HG03439 (cell line): Measurements from ENCODE around the gene THAP9.
A peak's percentile ranks its signal among the peaks of the same experiment; 100 is the strongest.
"Not testable (repeated sequence)": the region's sequence is repeated elsewhere in the genome, so short reads cannot be mapped to it uniquely, and the experiment has no call there.

Experiments
- ATAC-seq: cut with Tn5 transposase; IDR thresholded peaks from one replicate; pipeline ENCODE4 v1.9.1; 2021; ENCODE audit warnings: mild to moderate bottlenecking, moderate library complexity; ENCODE audit not compliant: unreplicated experiment

Gene THAP9

GRCh38 chr4:82900411-82901182 lies at the start of gene THAP9:
THAP9 (plus strand) TSS chr4:82900735; CDS start chr4:82900803, 68 bp downstream.
- peak; percentile 93 for ATAC-seq

- ATAC-seq, result no peak
Measured at GRCh38 chr4:82851318-82851717, 49.2 kb upstream of the THAP9 start.

GRCh38 chr4:82851885-82852750 lies 48.4 kb upstream of the THAP9 start:
- ATAC-seq, result no peak

GRCh38 chr4:82852751-82853285 lies 47.7 kb upstream of the THAP9 start:
- no peak for ATAC-seq

- ATAC-seq, result not testable (repeated sequence)
Measured at GRCh38 chr4:82860487-82860886, 40.0 kb upstream of the THAP9 start.

GRCh38 chr4:82861529-82861928 lies 39.0 kb upstream of the THAP9 start:
- no peak for ATAC-seq

GRCh38 chr4:82864336-82864979 lies 36.1 kb upstream of the THAP9 start:
- ATAC-seq, result no peak

- ATAC-seq, result no peak
Measured at GRCh38 chr4:82865592-82865991, 34.9 kb upstream of the THAP9 start.

GRCh38 chr4:82866033-82866432 lies 34.5 kb upstream of the THAP9 start:
- not testable (repeated sequence) for ATAC-seq

- no peak for ATAC-seq
Measured at GRCh38 chr4:82866706-82867385, 33.7 kb upstream of the THAP9 start.

- no peak for ATAC-seq
Measured at GRCh38 chr4:82868572-82868971, 32.0 kb upstream of the THAP9 start.

- ATAC-seq, result no peak
Measured at GRCh38 chr4:82885410-82885809, 15.1 kb upstream of the THAP9 start.

GRCh38 chr4:82886147-82886942 lies 14.2 kb upstream of the THAP9 start:
- no peak for ATAC-seq

GRCh38 chr4:82889287-82889686 lies 11.2 kb upstream of the THAP9 start:
- no peak for ATAC-seq

GRCh38 chr4:82890528-82890900 lies 10.0 kb upstream of the THAP9 start:
- peak; percentile 1 for ATAC-seq

GRCh38 chr4:82890901-82891706 lies 9.4 kb upstream of the THAP9 start, which contains the start of gene SEC31A:
SEC31A (minus strand) TSS chr4:82891153; CDS start chr4:82881936, 9,217 bp downstream.
- ATAC-seq, result peak; percentile 92

GRCh38 chr4:82891707-82892466 lies 8.6 kb upstream of the THAP9 start:
- ATAC-seq, result peak; percentile 6

GRCh38 chr4:82892467-82892802 lies 8.1 kb upstream of the THAP9 start:
- ATAC-seq, result no peak
